Stimulated activated CD4-positive, alpha-beta T cell treated with anti-CD3 and anti-CD28 coated beads, TNF-alpha, amount 100 ng/mL, for 4 hours (primary cell): ENCODE data around the gene TMEM247.

ENCODE experiments used
- DNase-seq, 3 experiments: peaks; one replicate each; pipeline ENCODE4 v3.0.0-alpha.2; 2020; ENCODE audit warnings: low read depth in 3 of 3

The TMEM247 gene

DNA sequence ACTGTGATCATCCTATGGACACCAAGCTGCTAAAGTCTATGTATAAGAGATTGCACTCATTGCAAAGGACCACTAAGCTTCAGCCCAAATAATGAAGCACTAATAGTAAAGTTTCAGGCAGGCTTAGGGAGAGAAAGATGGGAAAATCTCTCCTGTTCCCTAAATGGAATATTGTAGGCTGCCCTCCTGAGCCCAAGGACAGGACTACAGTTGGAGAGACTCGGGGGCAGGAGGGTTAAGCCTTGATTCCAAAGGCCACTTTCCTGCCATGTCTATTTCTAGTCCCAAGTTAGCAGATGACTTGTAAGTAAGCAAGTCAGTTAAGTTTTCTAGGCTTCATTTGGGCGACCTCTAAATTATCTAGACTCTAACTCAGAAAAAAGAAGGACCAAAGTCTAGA lies 9.0 kb downstream of the TMEM247 start:
- DNase-seq = no peak

DNA sequence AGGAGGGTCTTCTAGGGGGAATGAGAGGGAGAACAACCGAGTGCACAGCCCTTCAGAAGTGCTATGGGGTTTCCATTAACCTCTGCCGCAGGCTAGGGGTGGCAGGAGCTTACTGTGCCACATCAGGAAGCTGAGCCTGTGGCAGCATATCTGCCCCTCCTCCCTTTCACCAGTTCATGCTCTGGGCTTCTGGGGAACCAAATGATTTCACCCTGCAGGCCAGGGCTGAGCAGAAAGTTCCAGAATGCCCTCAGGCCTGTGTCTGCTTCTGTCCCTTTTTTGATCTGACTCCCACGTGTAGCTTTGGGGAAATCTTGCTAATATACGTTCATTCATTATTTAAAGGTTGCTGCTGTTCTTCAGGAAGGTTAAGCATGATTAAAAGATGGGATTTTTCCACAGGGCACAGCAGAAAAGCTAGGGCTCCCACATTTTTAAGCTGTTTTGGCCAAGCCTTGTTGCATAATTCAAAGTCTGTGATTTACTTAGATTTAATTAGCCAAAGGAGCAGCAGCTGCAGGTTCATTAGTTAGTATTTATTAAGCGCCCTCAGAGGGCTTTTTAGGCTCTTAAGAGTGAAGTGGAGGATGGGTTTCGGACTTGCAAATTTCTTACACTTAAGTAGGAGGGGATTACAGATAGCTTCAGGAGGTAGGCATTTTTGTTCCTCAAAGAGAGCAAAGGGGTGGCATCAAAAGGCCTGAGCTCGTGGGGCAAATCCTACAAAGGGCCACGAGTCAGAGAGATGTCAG lies 10.2 kb downstream of the TMEM247 start:
- no peak for DNase-seq

DNA sequence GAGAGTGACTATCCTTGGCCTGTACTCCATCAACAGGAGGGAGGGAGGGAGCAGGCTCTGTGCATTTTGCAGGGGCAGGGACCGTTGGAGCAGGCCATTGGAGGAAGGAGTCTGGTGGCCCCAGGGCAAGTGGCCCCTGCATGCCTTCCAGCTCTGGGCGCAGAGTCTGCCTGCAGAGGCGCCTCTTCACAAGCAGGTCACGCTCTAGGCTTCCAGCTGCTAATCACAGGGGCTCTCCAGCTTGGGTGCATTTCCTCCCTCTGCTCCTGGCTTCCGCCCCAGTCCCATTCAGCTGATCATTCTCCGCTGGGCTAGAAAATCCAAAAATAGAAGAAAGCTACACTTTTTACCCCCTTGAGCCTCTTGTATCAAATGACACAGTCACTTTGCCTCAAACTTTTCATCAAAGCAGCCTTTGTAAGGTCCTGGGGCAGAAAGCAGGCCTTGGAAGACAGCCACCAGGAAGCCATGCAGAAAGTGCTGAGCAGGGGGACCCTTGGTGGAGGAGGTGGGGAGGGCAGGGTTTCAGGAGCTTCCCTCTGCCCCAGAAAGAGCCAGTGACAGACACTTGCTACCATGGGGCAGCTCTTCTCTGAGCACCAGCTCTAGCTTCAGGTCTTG lies 11.3 kb downstream of the TMEM247 start:
- no peak for DNase-seq

DNA sequence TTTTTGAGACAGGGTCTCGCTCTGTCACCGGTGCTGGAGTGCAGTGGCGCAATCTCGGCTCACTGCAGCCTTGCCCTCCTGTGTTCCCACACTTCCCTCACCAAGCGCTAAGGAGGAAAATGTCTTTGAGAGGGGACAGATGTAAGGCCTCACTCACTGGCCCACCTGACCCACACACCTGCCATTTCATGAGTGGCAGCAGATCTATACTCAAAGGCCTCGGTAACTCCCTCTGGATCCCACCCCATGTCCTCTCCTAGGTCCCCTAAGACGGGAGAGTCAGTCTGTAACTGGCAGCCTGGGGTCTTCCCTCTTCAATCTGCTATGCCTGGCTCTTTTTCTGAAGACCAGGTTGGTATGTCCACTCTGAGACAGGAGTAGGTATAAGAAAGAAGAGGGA lies 12.9 kb downstream of the TMEM247 start:
- DNase-seq = no peak

DNA sequence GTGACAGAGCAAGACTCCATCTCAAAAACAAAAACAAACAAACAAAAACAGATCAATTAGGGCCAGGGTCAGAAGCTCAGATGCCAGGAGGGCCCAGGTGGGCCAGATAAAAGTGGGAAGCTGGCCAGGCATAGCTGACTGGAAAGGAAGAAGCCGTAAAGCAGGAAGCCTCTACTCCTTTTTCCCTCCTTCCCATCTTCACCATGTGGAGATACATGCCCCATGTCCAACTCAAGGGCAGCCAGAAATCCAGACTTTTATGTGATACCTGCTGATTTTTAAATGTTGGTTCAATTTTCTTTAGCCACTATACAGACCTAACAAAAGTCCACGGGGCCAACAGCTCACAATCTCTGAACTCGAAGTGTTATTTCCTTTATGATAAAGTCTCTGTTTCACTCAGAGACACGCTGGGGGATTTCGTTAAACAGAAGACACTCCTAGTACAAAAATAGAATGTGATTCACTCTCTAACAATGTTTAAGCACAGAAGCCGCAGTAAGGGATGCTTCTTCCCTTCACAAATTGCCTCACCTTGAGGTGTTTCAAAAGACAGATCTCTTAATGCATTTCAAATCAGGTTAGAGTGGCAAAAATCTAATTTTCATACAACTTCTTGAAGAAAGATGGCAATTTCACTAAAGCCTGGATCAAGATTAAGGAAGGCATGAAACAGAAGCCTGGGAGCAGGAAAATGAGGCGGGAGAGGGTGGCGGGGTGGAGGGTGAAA lies 14.0 kb downstream of the TMEM247 start:
- no peak for DNase-seq

DNA sequence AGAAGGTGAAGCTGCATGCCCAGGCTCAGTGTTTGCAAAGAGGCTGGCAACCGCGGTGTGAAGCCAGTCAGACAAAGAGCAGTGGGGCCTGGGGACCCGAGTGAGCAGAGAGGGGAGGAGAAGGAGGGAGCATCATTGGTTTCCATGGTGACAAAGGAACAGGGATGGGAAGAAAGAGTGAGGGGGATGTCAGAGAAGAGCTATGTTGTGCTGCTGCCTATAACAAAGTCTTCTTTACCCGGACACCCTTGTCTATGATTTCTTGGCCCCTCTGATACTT lies 14.5 kb downstream of the TMEM247 start:
- DNase-seq = no peak

DNA sequence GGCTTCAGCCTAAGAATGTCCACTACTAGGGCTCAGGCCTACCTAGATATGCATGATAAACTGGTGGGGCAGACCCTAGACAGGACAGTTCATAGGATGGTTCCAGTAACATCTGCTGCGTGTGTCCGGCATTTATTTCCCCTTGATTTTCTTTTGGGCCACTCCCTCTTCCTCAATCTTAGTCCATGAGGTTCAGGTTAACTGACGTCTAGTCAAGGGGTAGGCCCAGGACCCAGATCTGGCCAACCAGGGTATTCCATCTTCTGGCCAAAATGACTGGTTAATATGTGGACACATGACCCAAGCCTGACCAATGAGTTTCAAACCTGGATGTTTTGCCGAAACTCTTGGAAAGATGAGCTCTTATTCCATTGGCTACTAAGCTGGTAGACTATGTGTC lies 15.2 kb downstream of the TMEM247 start:
- no peak for DNase-seq

DNA sequence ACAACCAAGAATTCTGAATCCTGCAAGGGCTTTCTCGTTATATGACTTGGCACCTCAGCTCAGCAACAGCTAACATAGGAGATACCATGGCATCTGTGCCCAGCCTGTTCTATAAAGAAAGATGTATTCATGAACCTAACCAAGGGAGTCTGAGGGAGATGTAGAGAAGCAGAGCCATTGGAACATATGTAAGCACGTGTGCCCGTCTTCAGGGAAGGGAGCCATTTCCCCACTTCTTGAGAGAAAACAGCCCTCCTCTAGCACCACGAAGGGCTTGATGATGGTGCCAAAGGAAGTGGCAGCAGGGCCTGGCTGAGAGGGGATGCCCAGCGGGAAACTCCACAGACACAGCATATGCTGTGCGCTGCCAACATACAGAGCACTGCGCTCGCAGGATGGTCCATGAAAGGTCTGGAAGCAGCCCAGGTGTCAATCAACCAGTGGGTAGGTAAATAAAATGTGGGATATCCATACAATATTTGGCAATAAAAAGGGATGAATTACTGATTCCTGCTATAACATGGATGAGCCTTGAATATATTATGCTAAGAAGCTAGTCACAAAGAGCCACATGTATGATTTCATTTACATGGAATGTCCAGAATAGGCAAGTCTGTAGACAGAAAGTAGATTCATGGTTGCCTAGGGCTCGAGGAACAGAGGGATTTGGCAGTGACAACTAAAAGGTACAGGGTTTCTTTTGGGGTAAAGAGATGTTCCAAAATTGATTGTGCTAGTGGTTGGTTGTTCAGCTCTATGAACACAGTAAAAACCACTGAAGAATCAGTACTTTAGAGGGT lies 16.1 kb downstream of the TMEM247 start:
- DNase-seq = no peak

DNA sequence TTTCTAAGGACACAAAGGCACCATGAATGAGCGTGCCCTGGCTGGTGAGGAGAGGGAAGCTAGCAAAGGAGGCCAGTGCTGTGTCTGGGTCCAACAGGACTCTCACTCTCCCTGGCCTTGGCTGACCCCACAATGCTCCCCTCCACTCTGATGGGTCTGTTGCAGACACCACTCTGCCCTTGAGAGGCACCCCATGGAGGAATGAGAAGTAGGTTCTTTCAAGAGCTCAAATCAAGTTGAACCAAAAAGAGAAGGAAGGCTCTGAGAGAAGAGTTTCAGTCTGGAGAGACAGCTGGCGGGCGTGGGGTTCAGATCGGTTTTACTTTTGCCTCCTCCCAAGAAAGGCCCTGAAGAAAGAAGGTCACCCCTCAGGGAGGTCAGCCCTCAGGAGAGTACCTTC lies 18.4 kb downstream of the TMEM247 start:
- no peak for DNase-seq

DNA sequence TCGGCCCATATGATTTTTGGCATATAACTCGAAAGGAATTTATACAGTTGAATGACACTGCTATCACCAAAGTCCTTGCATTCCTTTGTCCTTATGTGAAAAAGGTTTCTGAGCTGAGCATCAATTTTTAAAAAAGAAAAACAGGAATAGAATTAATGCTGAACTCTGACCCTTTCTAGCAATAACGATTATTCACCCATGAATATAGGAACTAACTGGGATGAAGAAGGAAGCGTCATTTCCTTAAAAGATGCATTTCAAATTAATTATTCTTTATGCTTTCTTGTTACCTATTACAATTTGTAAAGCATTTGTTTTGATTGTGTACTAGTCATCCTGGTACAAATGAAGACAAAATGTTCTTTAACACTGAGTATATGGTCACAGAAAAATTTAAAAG lies 19.3 kb downstream of the TMEM247 start:
- DNase-seq = no peak

DNA sequence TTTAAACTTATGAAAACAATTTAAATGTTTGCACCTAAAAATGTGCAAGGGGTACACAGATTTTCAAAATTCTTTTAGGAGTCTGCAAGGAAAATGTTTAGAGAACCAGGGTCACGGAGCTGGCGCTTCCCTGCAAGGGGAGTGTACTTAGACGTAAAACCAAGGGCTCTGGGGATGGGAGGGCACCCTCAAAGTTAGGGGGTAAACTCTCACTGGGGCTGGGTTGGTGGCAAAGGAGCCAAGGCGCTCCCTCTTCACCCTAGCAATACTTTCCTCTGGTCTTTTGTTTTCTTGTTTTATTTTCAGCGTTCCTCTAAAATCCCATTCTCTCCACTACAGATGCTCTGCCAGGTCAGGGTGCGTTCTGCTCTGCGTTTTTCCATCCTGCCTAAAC lies 20.0 kb downstream of the TMEM247 start:
- no peak for DNase-seq

DNA sequence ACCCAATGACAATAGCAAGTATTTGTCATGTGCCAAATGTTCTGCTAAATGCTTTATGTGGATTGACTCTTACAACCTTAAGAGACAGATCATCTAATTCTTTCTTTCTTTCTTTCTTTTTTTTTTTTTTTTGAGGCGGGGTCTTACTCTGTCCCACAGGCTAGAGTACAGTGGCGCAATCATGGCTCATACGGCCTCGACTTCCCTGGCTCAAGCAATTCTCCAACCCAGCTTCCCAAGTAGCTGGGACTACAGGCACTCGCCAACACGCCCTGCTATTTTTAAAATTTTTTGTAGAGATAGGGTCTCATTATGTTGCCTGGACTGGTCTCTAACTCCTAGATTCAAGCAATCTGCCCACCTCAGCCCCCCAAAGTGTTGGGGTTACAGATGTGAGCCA lies 21.4 kb downstream of the TMEM247 start:
- no peak for DNase-seq

DNA sequence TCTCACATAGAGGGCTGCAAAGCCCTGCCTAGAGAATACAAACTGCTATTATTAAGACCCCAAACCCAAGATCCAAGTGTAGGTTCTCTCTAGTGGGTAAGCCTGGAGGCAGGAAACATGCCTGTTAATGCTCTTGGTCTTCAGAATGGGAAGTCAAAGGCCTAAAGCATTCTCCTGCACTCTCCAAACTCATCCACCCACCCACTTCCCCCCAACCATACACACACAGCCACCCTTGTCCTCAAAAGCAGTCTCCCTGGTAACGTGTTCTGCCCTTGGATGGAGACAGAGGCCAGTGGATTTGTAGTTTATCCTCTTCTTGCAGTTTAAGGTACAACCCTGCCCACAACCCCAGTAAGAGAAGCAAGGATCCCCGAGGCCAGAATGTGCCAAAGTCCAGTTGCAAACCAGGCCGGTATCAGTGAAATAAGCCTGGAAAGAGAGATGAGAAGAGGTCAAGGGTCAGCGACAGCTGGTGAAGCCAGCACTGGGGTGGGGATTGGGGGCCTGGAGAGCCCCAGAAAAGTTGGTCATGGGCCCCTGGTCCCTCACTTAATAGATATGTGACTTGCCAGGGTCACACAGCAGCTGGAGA lies 23.0 kb downstream of the TMEM247 start:
- no peak for DNase-seq

DNA sequence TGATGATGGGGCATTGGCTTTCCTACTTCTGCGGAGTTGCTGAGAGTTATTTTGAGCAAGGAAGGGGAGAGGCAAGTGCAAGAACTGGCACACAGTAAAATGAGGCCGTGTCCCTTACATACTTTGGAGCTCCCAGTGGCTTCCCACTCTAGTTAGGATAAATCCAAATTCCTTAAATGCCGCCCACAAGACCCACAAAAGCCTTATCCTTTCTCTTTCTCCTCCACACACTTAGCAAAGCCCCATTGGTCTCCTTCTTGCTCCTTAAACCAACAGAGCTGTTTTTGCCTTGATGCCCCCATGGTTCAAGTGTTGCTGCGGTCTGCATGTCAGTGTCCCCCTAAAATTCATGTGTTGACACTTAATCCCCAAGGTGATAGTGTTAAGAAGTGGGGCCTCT lies 24.3 kb downstream of the TMEM247 start:
- DNase-seq = no peak

DNA sequence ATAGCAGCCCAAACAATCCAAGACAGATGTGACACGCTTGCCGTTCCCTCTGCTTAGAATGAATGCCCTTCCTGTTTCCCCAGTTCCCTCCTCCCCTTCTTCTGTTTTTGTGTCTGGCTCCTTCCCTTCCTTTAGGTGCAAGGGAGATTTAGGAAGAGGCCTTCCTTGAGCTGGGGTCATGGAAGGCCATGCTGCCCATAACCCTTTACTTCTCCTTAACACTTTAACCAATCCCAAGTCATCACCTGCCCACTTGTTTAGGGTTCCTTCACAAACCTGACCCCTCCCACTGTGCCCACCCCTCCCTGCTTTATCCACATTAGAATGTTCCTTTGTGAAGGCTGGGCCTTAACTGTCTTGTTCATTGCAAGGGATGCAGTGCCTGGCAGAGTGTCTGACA lies 24.9 kb downstream of the TMEM247 start:
- no peak for DNase-seq

DNA sequence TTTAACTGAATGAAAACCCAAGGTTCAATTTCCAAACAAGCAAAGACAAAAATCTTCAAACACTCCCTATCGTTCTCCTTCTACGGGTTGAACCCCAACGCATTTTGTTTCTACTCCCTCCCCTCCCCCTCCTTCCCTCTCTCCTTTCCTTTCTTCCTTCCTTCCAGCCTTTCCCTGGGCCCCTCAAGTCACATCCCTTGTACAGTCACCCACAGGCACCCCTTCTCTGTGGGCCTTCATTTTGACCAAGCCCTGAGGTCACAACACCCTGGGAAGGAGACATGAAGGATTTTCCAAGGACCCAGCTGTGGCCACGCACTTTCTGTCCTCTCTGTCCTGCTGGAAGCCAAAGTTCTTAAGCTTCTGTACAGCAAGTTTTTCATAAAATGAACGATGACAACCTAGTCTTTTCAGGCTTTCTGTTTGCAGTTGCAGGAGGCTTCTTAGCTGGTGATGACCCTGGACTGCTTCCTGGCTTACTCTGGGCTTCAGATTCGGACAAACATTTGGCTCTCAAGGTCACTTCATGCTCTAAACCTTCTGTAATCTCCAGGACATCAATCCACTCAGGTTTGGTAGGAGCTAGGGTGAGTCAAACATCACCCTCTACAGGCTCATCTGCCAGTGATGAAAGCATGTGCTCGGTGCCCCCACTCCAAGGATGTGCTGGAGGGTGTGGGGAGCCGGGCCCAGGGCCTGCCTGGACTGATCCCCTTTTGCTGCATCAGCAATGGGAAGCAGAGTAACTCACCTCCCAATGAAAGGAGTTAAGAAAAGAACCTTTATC lies 25.5 kb downstream of the TMEM247 start:
- DNase-seq = no peak

DNA sequence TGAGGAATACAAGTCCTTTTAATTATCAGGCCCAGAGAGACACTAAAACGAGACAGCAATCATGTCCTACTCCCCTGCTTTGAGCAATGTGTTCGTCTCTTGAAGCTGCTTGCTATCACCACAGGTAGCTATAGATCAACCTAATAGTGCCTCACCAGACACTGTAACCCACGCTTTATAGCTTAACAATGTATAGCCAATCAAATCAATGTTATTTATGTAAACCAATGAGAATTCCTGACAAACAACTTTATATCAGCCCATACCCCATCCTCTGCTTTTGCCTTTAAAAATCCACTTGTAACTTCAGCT lies 26.1 kb downstream of the TMEM247 start:
- no peak for DNase-seq

DNA sequence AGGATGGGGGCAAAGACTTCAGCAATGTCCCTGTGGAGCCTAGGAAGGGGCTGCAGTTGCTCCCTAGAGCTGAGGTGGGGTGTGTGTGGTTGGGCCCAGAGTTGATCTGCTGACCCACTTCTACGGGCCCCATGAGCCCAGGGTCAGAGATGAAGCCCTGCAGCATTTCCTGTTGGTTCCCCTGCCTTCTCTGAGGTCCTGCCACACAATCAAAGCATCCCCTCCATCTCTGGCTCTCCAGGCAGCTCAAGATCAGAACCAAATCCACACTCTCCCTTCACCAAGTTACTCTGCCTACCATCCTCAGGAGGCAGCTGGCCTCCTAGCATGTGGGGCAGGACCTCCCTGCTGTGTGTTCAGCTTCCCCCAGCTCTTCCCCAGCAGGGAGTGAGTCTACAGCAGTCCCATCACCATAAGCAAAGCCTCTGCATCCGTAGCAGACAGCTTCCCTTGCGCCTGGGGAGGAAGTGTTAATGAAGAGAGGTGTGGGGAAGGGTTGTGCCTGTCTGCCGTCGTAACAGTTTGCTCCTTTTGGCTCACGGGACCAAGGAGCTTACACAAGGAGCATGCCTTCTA lies 26.9 kb downstream of the TMEM247 start:
- no peak for DNase-seq

DNA sequence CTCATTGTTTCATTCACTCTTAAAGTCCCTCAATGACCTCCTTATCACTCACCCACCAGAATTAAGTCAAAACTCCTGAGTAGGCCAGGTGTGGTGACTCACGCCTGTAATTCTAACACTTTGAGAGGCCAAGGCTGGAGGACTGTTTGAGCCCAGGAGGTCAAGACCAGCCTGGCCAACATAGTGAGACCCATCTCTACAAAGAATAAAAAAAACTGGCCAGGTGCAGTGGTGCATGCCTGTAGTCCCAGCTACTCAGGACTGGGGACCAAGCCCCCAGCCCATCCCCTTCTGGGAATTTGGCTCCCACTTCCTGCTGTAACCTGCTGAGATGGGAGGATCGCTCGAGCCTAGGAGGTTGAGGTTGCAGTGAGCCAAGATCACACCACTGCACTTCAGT lies 28.9 kb downstream of the TMEM247 start:
- DNase-seq = no peak

DNA sequence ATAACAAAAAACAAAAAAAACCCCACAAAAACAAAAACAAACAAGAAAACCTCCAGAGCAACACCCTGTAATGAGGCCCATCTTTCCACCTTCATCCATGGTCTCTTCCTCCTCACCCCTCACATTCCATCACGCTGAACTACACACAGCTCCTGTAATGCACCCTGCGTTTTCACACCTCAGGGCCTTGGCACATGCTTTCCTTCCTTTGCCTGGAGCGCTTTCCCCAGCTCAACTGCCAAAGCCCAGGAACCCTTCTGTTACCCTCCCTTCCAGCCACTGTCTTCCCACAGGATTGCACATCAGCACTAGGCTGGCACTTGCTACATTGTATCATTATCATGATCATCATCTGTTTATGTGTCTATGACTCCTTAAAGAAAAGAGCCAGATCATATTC lies 29.4 kb downstream of the TMEM247 start:
- DNase-seq = no peak

DNA sequence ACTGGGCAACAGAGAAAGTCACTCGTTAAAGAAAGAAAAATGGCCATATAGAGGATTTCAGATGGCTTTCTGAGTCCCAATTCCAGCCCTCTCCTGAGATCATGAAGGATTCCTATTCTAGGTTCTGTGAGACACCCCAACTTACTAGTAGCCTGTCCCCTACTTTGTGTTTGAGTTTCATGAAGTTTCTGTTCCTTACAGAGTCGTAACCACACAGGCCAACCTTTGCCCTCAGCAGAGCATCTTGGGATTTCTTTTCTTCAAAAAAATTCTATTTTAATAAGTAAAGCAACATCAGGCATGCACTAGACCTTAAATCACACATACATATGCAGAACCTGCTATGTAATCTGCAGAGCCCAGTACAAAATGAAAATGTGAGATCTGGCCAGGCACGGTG lies 30.4 kb downstream of the TMEM247 start:
- DNase-seq = no peak
